Measurements from ENCODE around the gene DNAJB8. TPM values are rescaled to one million over a fixed set of nuclear protein-coding genes. Genes with fewer than 3 reads are reported as not detected.

The DNAJB8 gene
- total and polyA plus RNA-seq, 9 of the 15 experiments (the other 6 are each of a cell fraction or from before 2014, with no cell fraction given) = not detected

GRCh38 chr3:128415773-128416577 is 50.7 kb downstream of the DNAJB8 start (continued):
- TF ChIP-seq, protein P1, sequence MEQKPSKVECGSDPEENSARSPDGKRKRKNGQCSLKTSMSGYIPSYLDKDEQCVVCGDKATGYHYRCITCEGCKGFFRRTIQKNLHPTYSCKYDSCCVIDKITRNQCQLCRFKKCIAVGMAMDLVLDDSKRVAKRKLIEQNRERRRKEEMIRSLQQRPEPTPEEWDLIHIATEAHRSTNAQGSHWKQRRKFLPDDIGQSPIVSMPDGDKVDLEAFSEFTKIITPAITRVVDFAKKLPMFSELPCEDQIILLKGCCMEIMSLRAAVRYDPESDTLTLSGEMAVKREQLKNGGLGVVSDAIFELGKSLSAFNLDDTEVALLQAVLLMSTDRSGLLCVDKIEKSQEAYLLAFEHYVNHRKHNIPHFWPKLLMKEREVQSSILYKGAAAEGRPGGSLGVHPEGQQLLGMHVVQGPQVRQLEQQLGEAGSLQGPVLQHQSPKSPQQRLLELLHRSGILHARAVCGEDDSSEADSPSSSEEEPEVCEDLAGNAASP (IDR thresholded peaks at IDR 0.05) = no peak
- TF ChIP-seq KHSRP (IDR thresholded peaks at IDR 0.05) (no peak), STAT5A (IDR thresholded peaks at IDR 0.05; ENCODE audit: borderline replicate concordance, low read length) (peak; percentile 71; the same call in 1 of the 2 replicates), ZNF764 (CRISPR knock-in tag; IDR thresholded peaks at IDR 0.05; ENCODE audit: low read depth) (0 out of 2 replicates have a peak, but pooled peaks have one; percentile 16), KAT7 (CRISPR knock-in tag; IDR thresholded peaks at IDR 0.05; ENCODE audit: borderline replicate concordance) (peak; percentile 52; the same call in 1 of the 2 replicates), NR0B1 (IDR thresholded peaks at IDR 0.05; ENCODE audit: partially characterized antibody) (no peak), PYGO2 (tag; IDR thresholded peaks at IDR 0.05) (peak; percentile 17; the same call in 1 of the 2 replicates), MLX (CRISPR knock-in tag; conservative IDR thresholded peaks at IDR 0.05) (peak in 1 of 2 experiments; percentile 67; a peak in 1 of 4 replicates), ASH1L (IDR thresholded peaks at IDR 0.05; ENCODE audit: borderline replicate concordance, low read depth, partially characterized antibody) (peak; percentile 32), SIRT6 (IDR thresholded peaks at IDR 0.05; ENCODE audit: low read depth, low read length) (no peak), CXXC5 (CRISPR knock-in tag; IDR thresholded peaks at IDR 0.05) (peak; percentile 90), ZNF717 (CRISPR knock-in tag; IDR thresholded peaks at IDR 0.05) (no peak; the same call in 1 of the 2 replicates), CBX5 (IDR thresholded peaks at IDR 0.05; ENCODE audit: borderline replicate concordance, low read depth) (no peak), PTTG1 (tag; IDR thresholded peaks at IDR 0.05; ENCODE audit: low read depth) (no peak), HOXB6 (CRISPR knock-in tag; IDR thresholded peaks at IDR 0.05; ENCODE audit: borderline replicate concordance) (no peak), KAT8 (IDR thresholded peaks at IDR 0.05; ENCODE audit: low read depth) (no peak), TBP (optimal IDR thresholded peaks at IDR 0.05; ENCODE audit: low read depth, low read length) (peak; percentile 16), BRCA1 (IDR thresholded peaks at IDR 0.05) (no peak), BRCA1 (CRISPR knock-in tag; IDR thresholded peaks at IDR 0.05) (no peak), ETV6 (IDR thresholded peaks at IDR 0.05; ENCODE audit: borderline replicate concordance in 1 of 2, low read depth in 2 of 2, low read length in 1 of 2) (peak; percentile 44 to 82; a peak in 2 of 4 replicates), ETV6 (CRISPR knock-in tag; IDR thresholded peaks at IDR 0.05; ENCODE audit: borderline replicate concordance) (no peak)
- TF ChIP-seq, protein P2, sequence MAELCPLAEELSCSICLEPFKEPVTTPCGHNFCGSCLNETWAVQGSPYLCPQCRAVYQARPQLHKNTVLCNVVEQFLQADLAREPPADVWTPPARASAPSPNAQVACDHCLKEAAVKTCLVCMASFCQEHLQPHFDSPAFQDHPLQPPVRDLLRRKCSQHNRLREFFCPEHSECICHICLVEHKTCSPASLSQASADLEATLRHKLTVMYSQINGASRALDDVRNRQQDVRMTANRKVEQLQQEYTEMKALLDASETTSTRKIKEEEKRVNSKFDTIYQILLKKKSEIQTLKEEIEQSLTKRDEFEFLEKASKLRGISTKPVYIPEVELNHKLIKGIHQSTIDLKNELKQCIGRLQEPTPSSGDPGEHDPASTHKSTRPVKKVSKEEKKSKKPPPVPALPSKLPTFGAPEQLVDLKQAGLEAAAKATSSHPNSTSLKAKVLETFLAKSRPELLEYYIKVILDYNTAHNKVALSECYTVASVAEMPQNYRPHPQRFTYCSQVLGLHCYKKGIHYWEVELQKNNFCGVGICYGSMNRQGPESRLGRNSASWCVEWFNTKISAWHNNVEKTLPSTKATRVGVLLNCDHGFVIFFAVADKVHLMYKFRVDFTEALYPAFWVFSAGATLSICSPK (IDR thresholded peaks at IDR 0.05; ENCODE audit: borderline replicate concordance) = no peak

Data from K562 (cell line).